ENCODE results near the gene ATP9A.
"Not testable (repeated sequence)": the region's sequence is repeated elsewhere in the genome, so short reads cannot be mapped to it uniquely, and the experiment has no call there.

Gene ATP9A

DNA sequence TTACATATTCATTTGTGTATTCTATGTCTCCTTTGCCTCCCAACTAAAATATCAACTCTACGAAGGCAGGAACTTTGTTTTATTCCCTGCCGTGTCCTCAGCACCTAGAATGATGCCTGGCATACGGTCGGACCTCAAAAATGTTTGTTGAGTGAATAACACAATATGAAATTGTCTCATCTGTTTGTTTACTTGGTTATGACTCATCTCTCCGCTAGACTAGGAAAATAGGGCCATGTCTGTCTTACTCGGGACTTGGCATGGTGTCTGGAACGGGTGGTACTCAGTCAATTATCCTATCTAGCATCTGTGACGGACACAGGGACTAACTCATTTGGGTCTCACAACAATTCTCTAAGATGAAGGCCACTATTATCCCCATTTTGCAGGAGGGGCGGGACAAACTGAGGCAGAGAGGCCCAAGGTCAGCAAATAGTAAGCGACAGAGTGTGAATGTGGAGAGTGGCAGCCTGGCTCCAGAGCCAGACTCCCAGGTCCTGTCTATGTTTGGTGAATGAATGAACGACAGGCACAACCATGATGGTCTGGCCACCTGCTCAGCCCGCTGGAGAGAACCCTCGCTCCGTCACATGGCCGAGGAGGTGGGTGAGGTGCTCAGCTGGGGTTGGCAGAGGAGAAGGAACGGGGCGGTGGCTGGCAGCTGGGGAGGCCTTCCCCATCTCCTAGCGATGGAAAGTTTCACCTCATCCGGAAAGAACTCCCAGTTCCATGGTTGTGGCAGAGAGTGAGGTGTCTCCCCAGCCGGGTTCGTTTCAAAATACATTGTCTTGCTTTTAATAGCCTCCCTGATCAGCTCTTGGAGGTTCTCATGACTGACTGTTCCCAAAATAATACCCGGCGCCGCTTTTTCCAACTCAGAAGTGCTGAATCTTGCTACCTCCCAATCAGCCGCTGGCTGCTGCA lies 198.1 kb downstream of the ATP9A start:
- DNase-seq = no peak

DNA sequence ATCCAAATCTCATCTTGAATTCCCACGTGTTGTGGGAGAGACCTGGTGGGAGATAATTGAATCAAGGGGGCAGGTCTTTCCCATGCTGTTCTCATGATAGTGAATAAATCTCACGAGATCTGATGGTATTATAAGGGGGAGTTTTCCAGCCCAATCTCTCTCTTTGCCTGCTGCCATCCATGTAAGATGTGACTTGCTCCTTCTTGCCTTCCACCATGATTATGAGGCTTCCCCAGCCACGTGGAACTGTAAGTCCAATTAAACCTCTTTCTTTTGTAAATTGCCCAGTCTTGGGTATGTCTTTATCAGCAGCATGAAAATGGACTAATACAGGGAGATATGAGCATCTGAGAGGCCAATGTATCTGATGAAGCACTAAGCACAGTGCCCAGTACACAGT lies 199.7 kb downstream of the ATP9A start:
- DNase-seq = not testable (repeated sequence)

DNA sequence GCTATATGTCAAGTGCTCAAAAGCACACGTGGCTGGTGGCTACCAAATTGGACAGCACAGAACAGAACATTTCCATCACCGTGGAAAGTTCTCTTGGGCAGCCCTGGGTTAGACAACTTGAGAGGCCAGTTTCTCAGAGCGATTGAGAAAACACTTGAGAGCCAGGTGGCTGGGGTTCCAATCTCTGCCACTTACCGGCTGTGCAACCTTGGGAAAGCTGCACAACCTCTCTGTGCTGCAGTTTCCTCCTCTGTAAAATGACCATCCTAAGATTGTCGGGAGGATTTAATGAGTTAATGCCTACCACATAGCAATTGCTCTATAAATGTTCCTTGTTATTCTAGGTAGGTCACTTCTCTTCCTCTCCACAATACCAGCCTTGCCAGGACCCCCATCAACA lies 200.6 kb downstream of the ATP9A start:
- no peak for DNase-seq

GRCh38 chr20:51566594-51566993 lies 201.6 kb downstream of the ATP9A start:
- DNase-seq = no peak

DNA sequence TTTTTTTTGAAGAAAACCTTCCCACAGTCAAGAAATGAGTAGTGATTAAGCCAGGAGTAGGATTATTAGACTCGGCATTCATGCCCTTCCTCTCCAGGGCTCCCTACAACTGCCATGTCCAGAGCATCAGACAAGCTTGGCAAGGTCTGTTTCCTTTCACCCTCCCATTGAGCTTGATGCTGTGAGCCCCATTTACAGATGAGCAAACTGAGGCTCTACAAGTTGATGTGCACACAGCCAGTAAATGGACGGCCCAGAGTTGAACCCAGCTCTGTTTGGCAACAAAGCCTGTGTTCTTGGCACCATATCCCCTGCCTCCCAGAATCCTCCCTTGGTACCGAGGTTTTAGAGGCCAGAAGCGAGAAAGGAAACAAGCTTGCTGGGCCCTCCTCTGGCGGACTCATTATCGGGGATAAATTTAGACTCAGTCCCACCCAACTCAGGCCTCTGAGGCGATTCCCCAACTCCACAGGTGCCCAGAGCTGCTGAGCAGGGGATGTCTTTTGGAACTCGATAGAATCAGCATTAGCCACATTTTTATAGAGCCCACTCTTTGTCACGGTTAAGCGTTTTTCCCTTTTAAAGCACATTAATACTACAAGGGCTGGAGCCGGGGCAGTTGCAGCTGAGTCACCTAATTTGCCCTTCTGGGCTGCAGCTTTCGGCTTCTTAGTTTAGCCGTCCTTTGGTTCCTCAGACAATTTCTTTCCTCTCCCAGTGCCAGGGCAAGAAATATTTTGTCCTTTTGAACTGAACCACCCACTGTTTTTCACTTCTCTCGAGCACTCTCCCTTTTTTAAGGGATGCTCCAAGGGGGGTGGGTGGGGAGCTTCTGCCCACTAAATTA lies 202.7 kb downstream of the ATP9A start:
- DNase-seq = no peak

GRCh38 chr20:51563486-51564332 lies 204.5 kb downstream of the ATP9A start:
- peak; percentile 41 for DNase-seq

DNA sequence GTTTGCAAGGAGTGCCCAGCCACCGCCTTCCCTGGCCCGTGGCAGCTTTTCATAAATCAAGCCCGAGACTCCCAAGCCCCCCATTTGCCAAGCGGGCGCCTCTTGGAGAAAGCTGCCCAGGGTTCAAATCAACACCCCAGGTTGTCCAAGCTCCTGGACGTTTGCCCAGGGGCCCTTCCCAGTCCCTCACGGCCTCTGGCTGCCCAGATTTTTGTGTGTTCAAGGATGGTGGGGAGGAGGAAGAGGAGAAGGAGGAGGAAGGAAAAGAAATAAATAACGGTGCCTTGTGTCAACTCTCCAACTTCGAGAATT lies 205.1 kb downstream of the ATP9A start:
- DNase-seq = no peak

DNA sequence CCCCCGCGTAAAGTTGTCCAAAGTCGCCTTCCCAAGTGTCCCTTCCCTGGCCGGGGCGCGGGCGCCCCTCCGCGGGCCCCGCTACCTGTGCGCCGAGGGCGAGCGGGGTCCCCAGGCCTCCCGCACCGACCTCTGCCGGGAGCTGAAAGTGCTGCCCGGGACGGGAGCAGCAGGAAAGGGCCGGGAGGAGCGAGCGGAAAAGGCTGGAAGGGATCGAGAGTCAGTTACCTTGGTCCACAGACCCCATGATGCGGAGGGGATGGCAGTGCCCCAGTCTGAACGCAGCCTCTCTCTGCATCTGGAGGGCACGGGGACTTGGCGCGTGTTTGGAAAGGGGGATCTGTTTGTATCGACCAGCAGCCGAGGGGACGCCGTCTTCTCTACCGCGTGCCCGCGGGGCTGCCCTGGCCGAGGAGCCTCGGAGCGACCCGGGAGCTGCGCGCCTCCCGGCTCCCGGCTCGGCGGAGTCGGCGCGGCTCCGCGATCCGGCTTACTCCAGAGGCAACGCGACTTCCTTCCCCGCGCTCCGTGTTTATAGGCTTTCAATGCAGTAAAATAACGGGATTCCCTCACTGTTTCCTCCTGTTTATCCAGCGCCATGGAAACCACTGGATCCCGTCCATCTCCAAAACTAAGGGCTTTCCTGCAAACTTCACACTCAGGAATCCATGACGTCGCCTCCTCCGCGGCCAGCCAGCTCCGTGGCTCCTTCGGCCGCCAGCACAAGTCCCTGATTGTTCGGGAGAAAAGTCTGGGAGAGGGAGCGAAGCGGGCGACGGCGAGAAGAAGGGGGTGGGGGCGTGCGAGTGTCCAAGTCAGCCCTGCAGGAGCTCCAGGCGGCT lies 205.6 kb downstream of the ATP9A start:
- peak; percentile 39 for DNase-seq

DNA sequence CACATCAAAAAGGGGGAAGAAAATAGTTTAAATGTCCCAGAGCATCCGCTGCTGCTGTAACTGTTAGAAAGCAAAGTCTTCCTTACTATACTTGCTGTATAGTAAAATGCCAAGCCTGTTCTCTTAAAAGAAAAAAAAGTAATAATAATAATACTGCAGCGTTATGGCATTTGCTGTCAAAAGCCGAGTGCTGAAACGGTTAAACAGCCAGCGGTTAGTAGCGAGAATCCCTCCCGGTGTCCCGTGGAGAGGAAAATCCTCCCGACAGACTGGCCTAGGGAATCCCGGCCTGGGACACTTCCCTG lies 206.2 kb downstream of the ATP9A start:
- no peak for DNase-seq

- DNase-seq = no peak
Observed at GRCh38 chr20:51560550-51561307, 207.5 kb downstream of the ATP9A start.

GRCh38 chr20:51560042-51560441 lies 208.1 kb downstream of the ATP9A start:
- no peak for DNase-seq

- no peak for DNase-seq
Observed at GRCh38 chr20:51554538-51555165, 213.5 kb downstream of the ATP9A start.

GRCh38 chr20:51553897-51554486 lies 214.2 kb downstream of the ATP9A start:
- no peak for DNase-seq

GRCh38 chr20:51551186-51551585 lies 217.0 kb downstream of the ATP9A start:
- no peak for DNase-seq

- no peak for DNase-seq
Observed at GRCh38 chr20:51549474-51549873, 218.7 kb downstream of the ATP9A start.

DNA sequence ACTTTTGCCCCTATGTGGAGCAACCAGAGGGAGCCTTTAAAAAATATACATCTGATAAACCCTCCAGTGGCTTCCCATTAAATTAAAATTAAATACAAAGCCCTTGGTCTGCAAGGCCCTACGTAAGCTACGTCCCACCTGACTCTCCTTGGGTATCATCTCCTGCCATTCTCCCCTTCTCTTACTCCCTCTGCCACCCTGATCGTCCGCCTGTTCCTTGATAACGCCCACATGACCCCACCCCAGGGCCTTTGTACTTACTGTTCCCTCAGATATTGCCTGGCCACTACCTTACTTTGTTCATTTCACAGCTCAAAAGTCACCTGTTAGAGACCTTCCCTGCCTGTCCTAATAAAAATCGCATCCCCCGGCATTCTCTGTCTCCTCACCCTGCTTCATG lies 220.2 kb downstream of the ATP9A start:
- DNase-seq = no peak
